Right kidney (tissue), 1 donor: ENCODE measurements around the gene DNAH7.

Experiments
- DNase-seq: peaks from one replicate; pipeline ENCODE4 v3.0.0-alpha.2; 2016

Gene DNAH7

GRCh38 chr2:196077821-196078220 lies 9.2 kb upstream of the DNAH7 start:
- DNase-seq: no peak

- DNase-seq: no peak
Observed at GRCh38 chr2:196076778-196077568, 8.3 kb upstream of the DNAH7 start.

- DNase-seq: no peak
Observed at GRCh38 chr2:196075196-196075595, 6.6 kb upstream of the DNAH7 start.

- DNase-seq: no peak
Observed at GRCh38 chr2:196074631-196075030, 6.0 kb upstream of the DNAH7 start.

GRCh38 chr2:196073521-196073920 lies 4.9 kb upstream of the DNAH7 start:
- no peak for DNase-seq

GRCh38 chr2:196067088-196067382 lies 1.6 kb downstream of the DNAH7 start:
- DNase-seq: peak; percentile 6

- no peak for DNase-seq
Observed at GRCh38 chr2:196066291-196067087, 2.1 kb downstream of the DNAH7 start.

- DNase-seq: no peak
Observed at GRCh38 chr2:196063773-196064172, 4.9 kb downstream of the DNAH7 start.

GRCh38 chr2:196059491-196059960 lies 9.1 kb downstream of the DNAH7 start:
- DNase-seq: no peak

GRCh38 chr2:196054631-196055030 lies 14.0 kb downstream of the DNAH7 start:
- no peak for DNase-seq

GRCh38 chr2:196046123-196046917 lies 22.3 kb downstream of the DNAH7 start:
- no peak for DNase-seq

- no peak for DNase-seq
Observed at GRCh38 chr2:196041786-196042185, 26.9 kb downstream of the DNAH7 start.

GRCh38 chr2:196040218-196040617 lies 28.4 kb downstream of the DNAH7 start:
- DNase-seq: no peak

- no peak for DNase-seq
Observed at GRCh38 chr2:196036442-196036841, 32.2 kb downstream of the DNAH7 start.

GRCh38 chr2:196018037-196018436 lies 50.6 kb downstream of the DNAH7 start:
- DNase-seq: no peak

- DNase-seq: no peak
Observed at GRCh38 chr2:196012314-196012713, 56.3 kb downstream of the DNAH7 start.

- DNase-seq: no peak
Observed at GRCh38 chr2:196000551-196000950, 68.1 kb downstream of the DNAH7 start.

GRCh38 chr2:195998070-195998469 lies 70.6 kb downstream of the DNAH7 start:
- DNase-seq: no peak

- no peak for DNase-seq
Observed at GRCh38 chr2:195995499-195995898, 73.1 kb downstream of the DNAH7 start.

- no peak for DNase-seq
Observed at GRCh38 chr2:195993623-195994022, 75.0 kb downstream of the DNAH7 start.

GRCh38 chr2:195985741-195986140 lies 82.9 kb downstream of the DNAH7 start:
- DNase-seq: no peak

- DNase-seq: no peak
Observed at GRCh38 chr2:195984923-195985726, 83.5 kb downstream of the DNAH7 start.
